ENCODE results near the gene TXN2. TPM values are rescaled to one million over a fixed set of nuclear protein-coding genes. Genes with fewer than 3 reads are reported as not detected.

TXN2 gene
- total RNA-seq, 1 donor from 2014 or later = 16.2 TPM

- Histone ChIP-seq H3K27ac (no peak overlapping the region), H3K9me3 (no peaks in the 10 kb centered on the region), H3K36me3 (peaks cover 95% of the 10 kb centered on the region in 2 donors), H3K27me3 (no peaks in the 10 kb centered on the region), H3K4me1 (no peaks in the 10 kb centered on the region), H3K4me3 (no peak overlapping the region)
- DNase-seq (ENCODE audit: low spot score in 2 of 2) = no peak
- intact Hi-C loops (cut with DNase I) = no loop called here
- TF ChIP-seq CTCF (IDR thresholded peaks at IDR 0.05) = no peak
Measured at GRCh38 chr22:36514766-36515165, 33.3 kb upstream of the TXN2 start.

GRCh38 chr22:36512991-36513390 is 31.6 kb upstream of the TXN2 start:
- Histone ChIP-seq H3K36me3 (peaks cover 78% of the 10 kb centered on the region in 2 donors), H3K4me3 (no peak overlapping the region), H3K27me3 (no peaks in the 10 kb centered on the region), H3K27ac (no peak overlapping the region), H3K4me1 (no peaks in the 10 kb centered on the region), H3K9me3 (no peaks in the 10 kb centered on the region)
- no peak for TF ChIP-seq CTCF (IDR thresholded peaks at IDR 0.05)
- intact Hi-C loops (cut with DNase I) = no loop called here
- no peak for DNase-seq (ENCODE audit: low spot score in 2 of 2)

- intact Hi-C loops (cut with DNase I) = no loop called here
- H3K9me3 ChIP-seq = no peaks in the 10 kb centered on the region
- H3K27ac ChIP-seq = no peak overlapping the region
- peaks cover 71% of the 10 kb centered on the region in 2 donors for H3K36me3 ChIP-seq
- no peak for TF ChIP-seq CTCF (IDR thresholded peaks at IDR 0.05)
- H3K27me3 ChIP-seq = no peaks in the 10 kb centered on the region
- H3K4me3 ChIP-seq = no peak overlapping the region
- no peak for DNase-seq (ENCODE audit: low spot score in 2 of 2)
- peaks cover under 1 to 3% of the 10 kb centered on the region in 2 donors for H3K4me1 ChIP-seq
Measured at GRCh38 chr22:36512333-36512732, 30.9 kb upstream of the TXN2 start.

GRCh38 chr22:36510966-36511881 is 29.8 kb upstream of the TXN2 start:
- H3K36me3 ChIP-seq = peaks cover 60% of the 10 kb centered on the region in 2 donors
- H3K27ac ChIP-seq = no peak overlapping the region
- no peaks in the 10 kb centered on the region for H3K9me3 ChIP-seq
- TF ChIP-seq CTCF (IDR thresholded peaks at IDR 0.05) = peak in 2 of 3 experiments; percentile 35 to 42
- H3K4me3 ChIP-seq = no peak overlapping the region
- no peaks in the 10 kb centered on the region for H3K27me3 ChIP-seq
- H3K4me1 ChIP-seq = peaks cover 6 to 8% of the 10 kb centered on the region in 2 donors
- no peak for DNase-seq (ENCODE audit: low spot score in 2 of 2)
- intact Hi-C loops (cut with DNase I) = no loop called here

GRCh38 chr22:36510384-36510783 is 28.9 kb upstream of the TXN2 start:
- Histone ChIP-seq H3K27ac (no peak overlapping the region), H3K4me3 (no peak overlapping the region), H3K9me3 (no peaks in the 10 kb centered on the region), H3K36me3 (peaks cover 52% of the 10 kb centered on the region in 2 donors), H3K4me1 (peaks cover 6 to 13% of the 10 kb centered on the region in 2 donors), H3K27me3 (no peaks in the 10 kb centered on the region)
- intact Hi-C loops (cut with DNase I) = no loop called here
- DNase-seq (ENCODE audit: low spot score in 2 of 2) = no peak
- no peak for TF ChIP-seq CTCF (IDR thresholded peaks at IDR 0.05)

Measured in ascending aorta (tissue), 2 donors.